HCT116 (cell line): Measurements from ENCODE around the gene USH1C.

Experiments
- CTCF ChIP-seq, 3 experiments: fragments of 200-600 bp in 1 of 3; sonication (generic) in 1 of 3; IDR thresholded peaks in 2 of 3; conservative IDR thresholded peaks in 1 of 3; 2 replicates each; pipeline ENCODE4 v1.5.1; 2012 to 2017; ENCODE audit warnings: low read depth in 2 of 3, low read length in 2 of 3, antibody characterized with exemption in 1 of 3, borderline replicate concordance in 1 of 3, control low read depth in 1 of 3, mild to moderate bottlenecking in 1 of 3, mixed read lengths in 1 of 3, mixed run types in 1 of 3, moderate library complexity in 1 of 3; ENCODE audit not compliant: insufficient read depth in 1 of 3
- EZH2 ChIP-seq: fragments of 200-600 bp; sonication (generic); IDR thresholded peaks from 2 replicates; pipeline ENCODE4 v1.6.1; 2017; ENCODE audit warnings: antibody characterized with exemption, mixed run types
- FOSL1 ChIP-seq: IDR thresholded peaks from 2 replicates; pipeline ENCODE4 v1.6.1; 2012; ENCODE audit warnings: low read depth
- JUND ChIP-seq: IDR thresholded peaks from 2 replicates; pipeline ENCODE4 v1.6.1; 2012
- MAX ChIP-seq: IDR thresholded peaks from 2 replicates; pipeline ENCODE4 v1.6.1; 2012
- POLR2A ChIP-seq: IDR thresholded peaks from 2 replicates; pipeline ENCODE4 v1.7.0; 2011; ENCODE audit warnings: borderline replicate concordance; ENCODE audit not compliant: insufficient read depth, insufficient read length; ENCODE audit errors: extremely low read depth
- POLR2AphosphoS5 ChIP-seq: IDR thresholded peaks from 2 replicates; pipeline ENCODE4 v1.6.1; 2011; ENCODE audit warnings: mild to moderate bottlenecking, low read depth, low read length, moderate library complexity
- RAD21 ChIP-seq: IDR thresholded peaks from 2 replicates; pipeline ENCODE4 v1.6.1; 2012; ENCODE audit warnings: low read depth, mild to moderate bottlenecking
- REST ChIP-seq: IDR thresholded peaks from 2 replicates; pipeline ENCODE4 v1.6.1; 2012; ENCODE audit warnings: low read depth
- SP1 ChIP-seq: IDR thresholded peaks from 2 replicates; pipeline ENCODE4 v1.6.1; 2012; ENCODE audit warnings: low read depth
- TCF7L2 ChIP-seq: IDR thresholded peaks from 2 replicates; pipeline ENCODE4 v1.7.0; 2011; ENCODE audit warnings: borderline replicate concordance, inconsistent platforms; ENCODE audit not compliant: insufficient read depth, insufficient read length; ENCODE audit errors: extremely low read depth
- ZNF274 ChIP-seq: fragments of 200-500 bp; sonication (Bioruptor generic); IDR thresholded peaks from 2 replicates; pipeline ENCODE4 v1.6.1; 2014; ENCODE audit warnings: mild to moderate bottlenecking, low read depth, low read length, inconsistent platforms

GRCh38 chr11:17591293-17591692, 47.1 kb upstream of the USH1C start:
- TF ChIP-seq CTCF (IDR thresholded peaks at IDR 0.05 in 2 of 3, conservative IDR thresholded peaks at IDR 0.05 in 1 of 3; ENCODE audit: borderline replicate concordance in 1 of 3, insufficient read depth in 1 of 3, low read depth in 2 of 3, low read length in 2 of 3) (no peak), SP1 (no peak), EZH2 (no peak), REST (no peak), MAX (no peak), POLR2A (no peak), RAD21 (no peak), JUND (no peak), ZNF274 (no peak), POLR2AphosphoS5 (no peak), TCF7L2 (no peak), FOSL1 (no peak)
